Ureter (tissue), 1 donor: ENCODE results near the gene POLA1. TPM values are rescaled to one million over a fixed set of nuclear protein-coding genes. Genes with fewer than 3 reads are reported as not detected.
A peak's percentile ranks its signal among the peaks of the same experiment; 100 is the strongest.
"Not testable (repeated sequence)": the region's sequence is repeated elsewhere in the genome, so short reads cannot be mapped to it uniquely, and the experiment has no call there.

Experiments
- DNase-seq: peaks from one replicate; pipeline ENCODE4 v3.0.0-alpha.2; 2020; ENCODE audit warnings: low spot score
- total RNA-seq: library from RNA; stranded (reverse); gene quantifications from one replicate; pipeline ENCODE4 v1.2.4, GENCODE V29; 2023
- donor health status: DM: yes; HTN: yes; CAD: no.

The POLA1 gene, protein sequence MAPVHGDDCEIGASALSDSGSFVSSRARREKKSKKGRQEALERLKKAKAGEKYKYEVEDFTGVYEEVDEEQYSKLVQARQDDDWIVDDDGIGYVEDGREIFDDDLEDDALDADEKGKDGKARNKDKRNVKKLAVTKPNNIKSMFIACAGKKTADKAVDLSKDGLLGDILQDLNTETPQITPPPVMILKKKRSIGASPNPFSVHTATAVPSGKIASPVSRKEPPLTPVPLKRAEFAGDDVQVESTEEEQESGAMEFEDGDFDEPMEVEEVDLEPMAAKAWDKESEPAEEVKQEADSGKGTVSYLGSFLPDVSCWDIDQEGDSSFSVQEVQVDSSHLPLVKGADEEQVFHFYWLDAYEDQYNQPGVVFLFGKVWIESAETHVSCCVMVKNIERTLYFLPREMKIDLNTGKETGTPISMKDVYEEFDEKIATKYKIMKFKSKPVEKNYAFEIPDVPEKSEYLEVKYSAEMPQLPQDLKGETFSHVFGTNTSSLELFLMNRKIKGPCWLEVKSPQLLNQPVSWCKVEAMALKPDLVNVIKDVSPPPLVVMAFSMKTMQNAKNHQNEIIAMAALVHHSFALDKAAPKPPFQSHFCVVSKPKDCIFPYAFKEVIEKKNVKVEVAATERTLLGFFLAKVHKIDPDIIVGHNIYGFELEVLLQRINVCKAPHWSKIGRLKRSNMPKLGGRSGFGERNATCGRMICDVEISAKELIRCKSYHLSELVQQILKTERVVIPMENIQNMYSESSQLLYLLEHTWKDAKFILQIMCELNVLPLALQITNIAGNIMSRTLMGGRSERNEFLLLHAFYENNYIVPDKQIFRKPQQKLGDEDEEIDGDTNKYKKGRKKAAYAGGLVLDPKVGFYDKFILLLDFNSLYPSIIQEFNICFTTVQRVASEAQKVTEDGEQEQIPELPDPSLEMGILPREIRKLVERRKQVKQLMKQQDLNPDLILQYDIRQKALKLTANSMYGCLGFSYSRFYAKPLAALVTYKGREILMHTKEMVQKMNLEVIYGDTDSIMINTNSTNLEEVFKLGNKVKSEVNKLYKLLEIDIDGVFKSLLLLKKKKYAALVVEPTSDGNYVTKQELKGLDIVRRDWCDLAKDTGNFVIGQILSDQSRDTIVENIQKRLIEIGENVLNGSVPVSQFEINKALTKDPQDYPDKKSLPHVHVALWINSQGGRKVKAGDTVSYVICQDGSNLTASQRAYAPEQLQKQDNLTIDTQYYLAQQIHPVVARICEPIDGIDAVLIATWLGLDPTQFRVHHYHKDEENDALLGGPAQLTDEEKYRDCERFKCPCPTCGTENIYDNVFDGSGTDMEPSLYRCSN (N-terminal part only)
- total RNA-seq: 14.6 TPM

DNA sequence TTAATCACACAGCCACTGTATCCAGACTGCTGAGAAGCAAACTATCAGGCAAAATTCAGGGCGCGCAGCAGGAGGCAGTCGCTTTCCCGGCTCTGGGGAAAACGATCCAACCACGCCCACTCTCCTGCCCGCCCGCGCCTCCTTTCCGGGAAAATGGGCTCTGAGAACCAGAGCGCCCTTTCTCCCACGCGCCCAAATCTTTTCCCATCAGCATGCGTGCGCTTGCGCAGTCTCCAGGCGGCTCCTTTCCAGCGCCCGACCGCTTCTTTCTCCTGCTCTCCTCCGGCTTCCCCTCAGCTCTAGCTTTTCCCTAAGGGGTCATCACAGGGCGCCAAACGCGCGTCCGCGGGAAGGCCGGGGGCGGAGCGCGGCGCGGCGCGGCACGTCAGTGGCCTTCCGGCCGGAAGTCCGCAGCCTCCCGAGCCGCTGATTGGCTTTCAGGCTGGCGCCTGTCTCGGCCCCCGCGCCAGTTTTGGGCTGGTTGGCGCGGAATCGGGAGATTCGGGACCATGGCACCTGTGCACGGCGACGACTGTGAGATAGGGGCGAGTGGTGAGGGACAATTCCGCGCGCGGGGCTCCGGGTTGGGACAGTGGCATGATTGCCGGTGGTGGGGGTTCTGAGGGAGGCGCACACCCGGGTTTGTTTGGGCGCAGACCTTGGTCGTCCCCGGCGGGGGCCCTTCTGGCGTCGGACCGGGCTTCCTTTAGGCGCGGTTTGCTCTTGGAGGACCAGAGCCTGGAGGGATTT, at the start of gene POLA1:
Gene POLA1 (plus strand): TSS at position 466 of the 750 bp plus-strand sequence. CDS start 44 bp downstream, at position 510.
- DNase-seq: peak; percentile 93

DNA sequence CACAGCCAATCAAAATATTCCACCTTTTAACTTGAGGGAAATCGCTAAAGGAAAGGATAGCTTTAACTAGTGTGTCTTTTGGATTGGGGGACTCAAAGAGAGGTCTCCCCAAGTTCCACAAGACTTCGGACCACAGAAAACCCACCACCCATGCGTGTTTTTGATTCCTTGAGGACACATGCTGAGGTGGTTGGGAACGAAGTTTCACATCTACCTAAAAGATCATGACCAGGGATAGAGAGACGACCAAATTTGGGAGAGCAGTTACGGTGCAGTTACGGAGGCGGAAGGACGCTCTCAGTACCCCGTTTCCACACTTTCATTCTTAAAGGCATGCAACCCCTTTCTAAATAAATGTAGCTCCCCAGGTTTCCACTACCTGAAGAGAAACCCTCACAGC, 47.7 kb upstream of the POLA1 start:
- DNase-seq: no peak

DNA sequence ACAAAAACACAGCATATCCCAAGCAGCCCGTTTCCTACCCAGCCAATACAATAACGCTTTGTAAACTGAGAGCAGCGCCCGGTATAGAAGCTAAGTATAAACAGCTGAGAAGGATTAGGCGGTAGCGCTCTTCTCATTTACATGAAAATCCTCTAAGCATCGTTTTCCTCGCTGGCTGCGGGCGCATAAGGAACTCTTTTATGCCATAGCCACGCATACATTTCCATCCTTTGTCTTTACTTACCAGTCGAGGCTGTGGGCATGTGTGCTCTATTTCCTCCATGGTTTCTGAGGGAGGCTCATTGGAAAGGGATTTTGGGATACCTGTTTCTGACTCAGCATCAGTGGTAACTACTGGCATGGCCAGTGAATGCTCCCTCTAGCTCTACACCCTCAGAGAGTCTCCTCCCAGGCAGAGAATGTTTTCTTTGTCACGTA, 47.0 kb upstream of the POLA1 start:
- DNase-seq: no peak

DNA sequence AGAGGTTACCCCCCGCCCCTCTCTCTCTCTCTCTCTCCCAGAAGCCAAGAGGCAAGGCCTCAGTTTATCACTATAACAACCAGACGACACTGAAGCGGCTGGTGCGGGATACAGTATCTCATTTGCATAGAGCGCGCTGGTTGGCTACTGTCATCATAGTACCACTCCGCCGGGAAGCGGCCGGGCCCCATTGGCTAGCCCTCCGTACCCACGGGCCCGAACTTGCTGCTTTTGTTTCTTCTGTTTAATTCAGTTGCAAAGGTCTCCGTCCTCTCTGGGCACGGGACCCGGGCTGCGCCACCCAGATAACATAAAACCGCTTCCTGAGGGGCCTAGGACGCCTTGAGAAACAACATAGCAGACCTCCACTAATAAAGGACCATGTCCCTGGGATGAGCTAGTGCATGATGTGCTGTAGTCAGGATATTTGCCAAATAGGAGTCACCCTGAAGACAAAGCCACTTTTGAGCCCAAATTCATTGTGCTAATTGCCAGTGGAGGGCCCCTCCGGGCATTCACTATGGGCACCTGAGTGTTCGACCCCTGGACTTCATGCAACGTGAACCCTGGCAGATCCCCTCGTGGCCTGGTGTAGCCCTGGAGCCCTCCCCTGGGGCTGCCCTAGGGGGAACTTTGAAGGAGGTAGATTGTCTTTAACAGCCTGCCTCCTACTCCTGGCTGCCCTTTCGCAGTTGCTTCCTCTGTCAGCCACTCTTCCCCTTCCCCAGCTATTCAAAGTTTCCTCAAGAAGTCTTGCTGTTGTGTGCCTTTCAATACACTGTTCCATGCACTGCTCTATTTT, 46.3 kb upstream of the POLA1 start, which contains the start of gene PCYT1B:
Gene PCYT1B (minus strand): TSS at position 91 of the 802 bp plus-strand sequence. CDS start 242 bp downstream, outside the sequence.
- peak; percentile 56 for DNase-seq

DNA sequence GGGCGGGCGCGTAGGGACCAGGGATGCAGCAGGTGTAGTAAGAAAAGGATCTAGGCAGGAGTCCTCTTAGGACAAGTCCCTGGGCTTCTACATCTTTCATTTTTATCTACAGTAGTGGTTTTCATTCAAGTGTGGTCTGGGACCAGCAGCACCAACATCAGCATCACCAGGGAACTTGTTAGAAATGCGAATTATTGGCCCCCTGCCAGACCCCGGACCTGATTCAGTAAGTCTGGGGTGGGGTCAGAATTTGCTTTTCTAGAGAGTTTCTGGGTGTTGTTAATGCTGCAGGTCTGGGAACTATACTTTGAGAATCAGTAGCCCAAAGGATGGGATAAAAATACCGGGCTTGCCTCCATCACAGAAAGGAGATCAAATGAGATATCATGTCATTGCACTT, 45.2 kb upstream of the POLA1 start:
- no peak for DNase-seq

DNA sequence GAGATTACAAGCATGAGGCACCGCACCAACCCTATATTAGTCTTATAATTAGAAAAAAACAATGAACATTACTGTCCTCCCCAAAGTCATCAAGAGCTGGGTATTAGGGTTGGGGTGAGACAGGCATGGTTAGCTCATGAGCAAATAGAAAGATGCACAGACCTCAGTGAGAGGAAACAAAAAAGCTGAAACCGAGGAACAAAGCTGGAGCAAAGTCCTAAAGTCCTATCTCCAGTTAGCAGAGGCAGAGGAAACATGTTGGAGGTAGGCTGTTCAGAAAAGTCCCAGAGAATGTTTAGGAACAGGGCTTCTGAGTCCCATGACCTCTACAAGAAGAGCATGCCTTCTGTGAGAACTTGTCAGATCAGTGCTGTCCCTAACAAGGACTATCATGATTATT, 41.9 kb upstream of the POLA1 start:
- no peak for DNase-seq

DNA sequence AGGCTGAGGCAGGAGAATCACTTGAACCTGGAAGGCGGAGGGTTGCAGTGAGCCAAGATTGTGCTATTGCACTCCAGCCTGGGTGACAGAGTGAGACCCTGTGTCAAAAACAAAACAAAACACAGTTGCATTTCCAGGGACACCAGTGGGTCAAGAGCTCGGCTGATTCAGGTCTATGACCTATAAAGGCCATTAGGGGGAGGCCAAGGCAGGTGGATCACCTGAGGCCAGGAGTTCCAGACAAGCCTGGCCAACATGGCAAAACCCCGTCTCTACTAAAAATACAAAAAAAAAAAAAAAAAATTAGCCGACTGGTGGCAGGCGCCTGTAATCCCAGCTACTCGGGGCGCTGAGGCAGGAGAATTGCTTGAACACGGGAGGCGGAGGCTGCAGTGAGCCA, 38.0 kb upstream of the POLA1 start:
- not testable (repeated sequence) for DNase-seq

DNA sequence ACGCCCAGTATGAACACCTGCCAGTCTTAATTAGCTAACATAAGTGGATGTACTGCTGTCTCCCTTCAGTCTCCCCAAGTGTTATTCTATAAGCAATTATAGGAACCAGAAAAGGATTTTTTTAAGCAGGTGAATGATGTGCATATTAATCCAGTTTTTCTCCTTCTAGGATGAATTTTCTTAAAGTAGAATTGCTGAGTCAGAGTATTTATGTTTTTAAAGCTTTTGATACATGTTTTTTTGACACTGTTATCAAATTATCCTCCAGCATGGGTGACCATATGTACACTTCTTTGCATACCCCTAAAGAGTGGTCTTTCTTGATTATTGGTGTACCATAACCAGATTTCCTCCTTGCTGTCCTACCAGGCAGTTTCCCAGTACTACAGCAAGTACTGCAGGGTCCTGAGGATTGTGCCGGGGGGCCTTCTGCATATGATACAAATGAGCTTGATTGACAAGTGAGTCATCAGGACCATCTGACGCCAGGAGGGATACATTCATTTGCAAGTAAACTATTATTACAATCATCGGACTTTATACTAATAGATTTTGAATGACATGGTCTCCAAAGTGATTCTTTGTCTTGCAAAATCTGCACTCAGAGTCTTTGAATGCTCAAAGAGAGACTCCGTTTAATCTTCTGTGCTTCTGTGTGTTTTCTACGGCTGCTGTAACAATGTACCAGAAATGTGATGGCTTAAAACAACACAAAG, 35.9 kb upstream of the POLA1 start:
- DNase-seq: no peak

DNA sequence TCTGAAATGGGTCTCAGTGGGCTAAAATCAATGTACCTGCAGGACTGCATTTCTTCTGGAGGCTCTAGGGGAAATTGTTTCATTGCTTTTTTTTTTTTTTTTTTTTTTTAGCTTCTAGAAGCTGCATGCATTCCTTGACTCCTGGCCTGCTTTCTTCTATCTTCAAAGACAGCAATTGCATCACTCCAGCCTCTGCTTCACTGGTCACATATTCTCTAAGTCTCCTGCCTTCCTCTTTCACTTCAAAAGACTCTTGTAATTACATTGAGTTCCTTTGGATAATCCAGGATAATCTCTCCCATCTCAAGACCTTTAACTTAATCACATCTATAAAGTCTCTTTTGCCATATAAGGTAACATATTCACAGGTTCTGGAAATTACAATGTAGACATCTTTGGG, 35.3 kb upstream of the POLA1 start:
- no peak for DNase-seq

DNA sequence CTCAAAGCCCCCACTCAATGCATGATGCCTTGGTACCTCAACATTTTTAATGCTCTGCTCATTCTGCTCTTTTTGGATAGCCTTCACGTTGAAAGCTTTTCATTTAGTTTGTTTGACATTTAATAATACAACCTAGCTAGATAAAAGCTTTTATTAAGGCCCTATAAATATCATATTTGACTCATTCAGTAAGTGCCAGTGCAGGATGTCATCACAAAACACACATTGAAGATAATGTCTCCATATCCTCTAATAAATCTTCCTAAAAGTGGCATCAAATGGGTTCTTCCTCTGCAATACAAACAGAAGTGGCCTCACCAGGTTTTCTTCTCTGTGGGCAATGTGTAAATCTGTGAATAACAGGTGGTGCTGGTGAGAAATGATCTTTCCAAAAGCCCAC, 34.6 kb upstream of the POLA1 start:
- DNase-seq: no peak

DNA sequence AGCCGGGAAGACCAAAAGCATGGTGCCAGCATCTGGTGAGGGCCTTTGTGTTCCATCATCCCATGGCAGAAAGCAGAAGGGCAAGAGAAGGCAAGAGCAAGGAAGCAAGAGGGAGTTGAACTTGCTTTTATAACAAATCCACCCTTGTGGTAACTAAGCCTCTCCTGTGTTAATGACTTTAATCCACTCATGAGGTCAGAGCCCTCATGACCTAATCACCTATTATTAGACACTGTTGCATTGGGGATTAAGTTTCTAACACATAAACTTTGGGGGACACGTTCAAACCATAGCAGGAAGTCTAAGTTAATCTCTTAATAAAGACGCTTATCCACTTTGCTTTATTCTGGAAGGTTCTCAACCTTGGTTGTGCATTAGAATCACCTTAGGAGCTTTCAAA, 34.1 kb upstream of the POLA1 start:
- DNase-seq: no peak

DNA sequence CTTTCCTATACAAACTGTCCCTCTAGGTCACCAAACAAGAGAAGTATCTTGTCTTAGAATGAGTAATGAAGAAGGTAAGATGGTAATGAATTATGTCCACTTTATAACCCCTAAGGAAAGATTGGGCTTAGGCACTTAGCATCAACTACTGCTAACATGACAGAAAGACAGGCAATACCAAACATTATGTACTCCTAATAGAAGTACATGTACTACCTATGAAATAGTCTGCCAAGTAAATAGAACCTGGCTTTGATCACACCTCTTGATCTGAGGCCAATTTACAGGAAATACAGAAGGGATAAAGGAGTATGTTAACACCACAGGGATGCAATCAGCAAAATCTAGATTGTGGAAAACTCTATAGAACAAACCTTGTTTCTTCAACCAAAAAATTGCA, 32.4 kb upstream of the POLA1 start:
- DNase-seq: no peak

DNA sequence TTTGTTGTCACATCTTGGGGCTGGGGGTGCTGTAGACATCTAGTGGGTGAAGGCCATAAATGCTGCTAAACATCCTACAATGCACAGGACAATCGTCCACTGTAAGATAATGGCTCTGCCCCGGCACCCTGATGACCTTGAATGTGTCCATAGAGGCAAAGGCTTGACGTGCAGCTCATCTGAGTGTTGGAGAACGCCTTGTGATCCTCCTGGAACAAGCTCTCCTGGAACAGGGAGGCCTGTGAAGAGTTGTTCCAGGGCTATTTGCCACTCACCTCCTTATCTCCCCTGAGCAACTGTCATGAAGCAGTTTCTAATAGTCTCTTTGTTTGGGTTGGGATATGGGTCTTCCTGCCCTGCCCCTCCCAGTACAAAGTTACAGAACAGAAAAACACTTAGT, 31.4 kb upstream of the POLA1 start:
- DNase-seq: no peak

DNA sequence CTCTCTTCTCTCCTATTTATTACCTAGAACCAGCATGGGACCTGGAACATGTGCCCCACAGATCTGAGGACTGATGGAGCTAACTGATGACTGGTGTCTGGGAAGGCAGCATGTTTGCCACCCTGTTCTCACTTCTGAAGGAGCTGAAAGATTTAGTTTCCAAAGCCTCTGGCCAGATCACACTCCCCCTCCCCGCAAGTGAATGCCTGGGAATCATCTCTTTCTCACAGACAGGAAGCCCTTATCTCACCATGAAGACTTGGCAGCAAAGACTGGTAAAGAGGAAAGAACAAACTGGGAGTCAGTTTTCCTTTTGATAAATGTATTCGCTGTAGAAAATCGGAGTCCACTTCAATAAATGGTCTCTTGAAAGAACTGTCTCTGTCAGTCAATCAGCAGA, 25.6 kb upstream of the POLA1 start:
- DNase-seq: no peak

DNA sequence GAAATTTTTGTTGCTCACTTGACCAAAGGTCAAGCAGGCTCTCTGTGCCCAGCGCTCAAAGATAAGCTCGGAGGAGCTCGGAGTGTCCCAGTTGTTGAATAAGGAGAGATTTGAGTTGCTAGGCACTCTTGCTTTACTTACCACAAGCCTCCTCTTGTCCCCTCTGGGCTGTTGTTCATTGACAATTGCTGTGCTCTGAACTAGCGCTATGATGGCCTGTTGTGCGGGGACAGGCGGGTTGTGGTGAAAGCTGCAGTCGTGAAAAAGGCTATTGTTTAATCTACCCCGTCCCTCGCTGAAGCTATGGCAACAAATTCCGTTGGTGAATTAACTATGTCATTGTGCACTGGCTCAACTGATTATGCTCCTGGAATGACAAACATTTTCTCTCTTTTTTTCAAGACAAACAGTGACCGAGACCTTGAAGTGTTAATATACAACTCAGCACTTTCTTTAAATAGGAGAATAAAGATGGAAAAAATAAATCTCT, 21.0 kb upstream of the POLA1 start:
- DNase-seq: no peak

DNA sequence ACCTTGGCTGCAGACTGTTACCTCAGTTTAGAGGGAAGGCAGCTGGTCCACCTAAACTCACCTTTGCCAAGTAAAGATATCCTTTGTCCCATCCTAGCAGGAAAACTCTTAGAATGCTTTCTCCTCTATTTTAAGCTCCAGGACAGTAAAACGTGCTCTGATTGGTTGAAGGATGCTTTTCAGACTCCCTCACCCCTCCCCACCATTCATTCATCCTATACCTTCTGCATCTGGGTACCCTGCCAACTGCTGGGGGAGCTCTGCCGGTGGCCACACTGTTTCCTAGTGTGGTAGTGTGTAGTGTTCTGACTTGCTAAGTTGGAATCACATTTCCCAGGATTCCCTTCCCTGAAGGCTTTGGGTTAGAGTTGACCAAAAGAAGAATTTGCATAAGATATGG, 20.3 kb upstream of the POLA1 start:
- no peak for DNase-seq

DNA sequence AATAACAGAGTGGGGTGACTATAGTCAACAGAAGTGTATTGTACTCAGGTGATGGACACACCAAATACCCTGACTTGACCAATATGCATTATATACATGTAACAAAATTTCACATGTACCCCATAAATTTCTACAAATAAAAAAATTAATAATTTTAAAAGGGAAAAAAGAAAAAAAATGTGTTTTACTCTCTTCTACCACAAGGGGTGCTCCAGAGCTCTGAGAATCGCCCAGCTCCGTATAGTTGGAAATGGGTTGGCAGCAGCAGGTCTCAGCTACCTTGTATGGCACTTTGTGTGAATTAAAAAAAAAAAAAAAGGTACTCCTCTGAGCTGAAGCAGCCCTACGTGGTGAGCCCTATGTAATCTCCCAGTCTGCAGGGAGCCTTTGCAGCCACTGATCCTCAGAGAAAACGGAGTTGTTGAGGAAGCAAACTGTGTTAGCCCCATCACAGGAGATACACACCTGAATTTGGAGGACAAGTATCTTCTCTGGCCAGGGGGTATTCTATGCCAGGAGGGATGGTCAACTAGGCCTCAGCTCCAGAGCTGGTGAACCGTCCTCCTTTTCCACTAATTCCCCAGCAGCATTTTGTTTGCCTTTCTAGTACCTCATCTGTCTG, 17.2 kb upstream of the POLA1 start:
- DNase-seq: no peak

DNA sequence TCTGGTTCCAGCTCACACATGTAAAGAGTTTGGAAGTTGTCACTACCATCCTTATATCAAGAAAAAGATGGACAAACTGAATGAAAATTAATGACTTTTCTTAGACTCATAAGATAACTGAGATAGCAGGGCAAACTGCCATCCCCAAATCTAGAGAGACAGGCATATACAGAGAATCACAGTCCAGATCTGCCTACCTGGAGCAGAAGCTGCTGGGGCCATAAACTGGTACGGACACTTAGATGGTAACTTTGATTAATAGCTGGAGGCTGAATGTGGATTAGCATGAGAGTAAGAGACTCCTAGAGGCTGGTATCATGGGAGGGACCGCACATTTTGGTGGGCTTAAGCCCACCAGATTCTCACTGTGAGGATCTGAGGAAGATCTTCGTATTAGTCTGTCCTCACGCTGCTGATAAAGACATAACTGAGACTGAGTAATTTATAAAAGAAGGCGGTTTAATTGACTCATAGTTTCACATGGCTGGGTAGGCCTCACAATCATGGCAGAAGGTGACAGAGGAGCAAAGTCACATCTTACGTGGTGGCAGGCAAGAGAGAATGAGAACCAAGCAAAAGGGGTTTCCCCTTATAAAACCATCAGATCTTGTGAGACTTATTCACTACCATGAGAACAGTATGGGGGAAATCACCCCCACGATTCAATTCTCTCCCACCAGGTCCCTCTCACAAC, 10.8 kb upstream of the POLA1 start:
- no peak for DNase-seq
